ENCODE results near the gene LZTS2. TPM values are rescaled to one million over a fixed set of nuclear protein-coding genes. Genes with fewer than 3 reads are reported as not detected.

The LZTS2 gene
- total RNA-seq, 1 experiment from 2014 or later: 93.0 TPM

DNA sequence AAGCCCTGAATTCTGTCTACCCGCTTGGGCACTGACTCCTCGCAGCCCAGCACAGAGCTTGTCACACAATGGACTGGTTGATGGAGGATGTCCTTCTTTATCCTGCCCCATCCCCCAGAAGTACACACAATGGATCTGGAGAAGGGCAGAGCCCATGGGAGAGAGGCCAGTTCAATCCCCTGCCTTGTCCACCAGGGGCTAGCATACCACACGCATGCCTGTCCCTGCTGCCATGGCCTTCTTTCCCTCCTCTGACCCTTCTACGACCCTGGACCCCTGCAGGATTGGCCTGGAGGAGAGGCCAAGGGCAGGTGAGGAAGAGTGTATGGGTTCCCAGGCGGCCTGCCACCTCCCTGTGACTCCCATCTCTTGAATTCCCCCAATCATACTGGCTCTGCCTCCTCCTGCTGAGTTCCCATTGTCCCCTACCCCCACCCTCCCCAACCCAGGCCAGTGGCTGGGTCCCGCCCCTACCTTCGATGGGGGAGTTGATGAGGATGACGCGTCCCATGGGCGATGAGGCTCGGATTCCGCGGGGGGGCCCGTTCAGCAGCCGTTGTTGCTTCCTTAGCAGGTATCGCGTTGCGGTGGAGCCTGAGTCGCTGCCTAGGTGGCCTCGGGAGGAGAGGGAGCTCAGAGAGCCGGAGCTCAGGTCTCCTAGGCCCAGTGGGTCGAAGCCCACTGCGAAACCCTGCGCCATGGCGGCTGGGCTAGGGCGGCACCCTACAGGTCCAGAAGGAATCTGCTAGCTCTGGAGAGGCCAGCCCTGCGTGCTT lies 30.1 kb downstream of the LZTS2 start:
- DNase-seq (ENCODE audit: low read depth, low spot score): no peak
- CTCF ChIA-PET: interaction anchor here (0.6 to 5.8 kb wide), 13 partner anchors 11 to 88 kb away, joined by 3 to 71 read pairs (median 6); no protein-coding TSS in a partner anchor
- no peaks in the 10 kb centered on the region for H3K9me2 ChIP-seq (ENCODE audit: insufficient read depth)

More for the DNA sequence above, 30.1 kb downstream of the LZTS2 start:
- ChIA-PET POLR2A (interaction anchor here (1.4 to 2.0 kb wide), 3 partner anchors 12 to 113 kb away, joined by 4 to 12 read pairs (median 5); no protein-coding TSS in a partner anchor), RAD21 (ENCODE audit: low non-redundant PET in 1 of 2, low total read pairs in 2 of 2, uncharacterized antibody in 2 of 2, unreplicated experiment in 2 of 2) (interaction anchor here (0.7 to 1.3 kb wide), 2 partner anchors 15 to 64 kb away, joined by 3 to 5 read pairs; no protein-coding TSS in a partner anchor)
- Histone ChIP-seq H3K27me3 (ENCODE audit: insufficient read depth, low read length) (no peaks in the 10 kb centered on the region), H3K9me3 (ENCODE audit: control insufficient read depth in 1 of 2, insufficient read depth in 1 of 2, low read depth in 1 of 2, low read length in 2 of 2) (no peaks in the 10 kb centered on the region), H3K4me2 (ENCODE audit: low read length) (peak overlapping the region; percentile 96), H3K79me2 (ENCODE audit: insufficient read depth, low read length) (peaks cover 12% of the 10 kb centered on the region), H3K4me3 (replicated peaks in 1 of 2; ENCODE audit: low read depth in 1 of 2, low read length in 2 of 2) (peak overlapping the region in 1 of 2 experiments; percentile 67; a peak in 1 of 4 replicates), H2AFZ (ENCODE audit: low read depth, low read length, poor library complexity, severe bottlenecking) (no peak overlapping the region), H3K27ac (ENCODE audit: low read depth, low read length) (no peak overlapping the region; the same call in 1 of the 2 replicates), H4K20me1 (ENCODE audit: insufficient read depth) (no peaks in the 10 kb centered on the region), H3K4me1 (ENCODE audit: control insufficient read depth in 1 of 2, insufficient read depth in 2 of 2, low read length in 2 of 2) (peaks cover 32 to 56% of the 10 kb centered on the region in 2 experiments), H3K36me3 (ENCODE audit: control insufficient read depth in 1 of 2, insufficient read depth in 2 of 2, low read length in 2 of 2) (peaks cover 1 to 2% of the 10 kb centered on the region in 2 experiments; a peak in 2 of 4 replicates), H3K9ac (ENCODE audit: low read length) (no peak overlapping the region)
- intact Hi-C loops (cut with micrococcal nuclease): no loop called here
- TSS peak; percentile 34 for BruUV-seq (replicated peaks)
- no peak for ATAC-seq
- TF ChIP-seq POLR2AphosphoS5 (IDR thresholded peaks at IDR 0.05; ENCODE audit: low read depth, low read length) (no peak), POLR2A (IDR thresholded peaks at IDR 0.05; ENCODE audit: borderline replicate concordance, extremely low read depth, insufficient read depth, insufficient read length) (no peak)
- TF ChIP-seq, protein P1, sequence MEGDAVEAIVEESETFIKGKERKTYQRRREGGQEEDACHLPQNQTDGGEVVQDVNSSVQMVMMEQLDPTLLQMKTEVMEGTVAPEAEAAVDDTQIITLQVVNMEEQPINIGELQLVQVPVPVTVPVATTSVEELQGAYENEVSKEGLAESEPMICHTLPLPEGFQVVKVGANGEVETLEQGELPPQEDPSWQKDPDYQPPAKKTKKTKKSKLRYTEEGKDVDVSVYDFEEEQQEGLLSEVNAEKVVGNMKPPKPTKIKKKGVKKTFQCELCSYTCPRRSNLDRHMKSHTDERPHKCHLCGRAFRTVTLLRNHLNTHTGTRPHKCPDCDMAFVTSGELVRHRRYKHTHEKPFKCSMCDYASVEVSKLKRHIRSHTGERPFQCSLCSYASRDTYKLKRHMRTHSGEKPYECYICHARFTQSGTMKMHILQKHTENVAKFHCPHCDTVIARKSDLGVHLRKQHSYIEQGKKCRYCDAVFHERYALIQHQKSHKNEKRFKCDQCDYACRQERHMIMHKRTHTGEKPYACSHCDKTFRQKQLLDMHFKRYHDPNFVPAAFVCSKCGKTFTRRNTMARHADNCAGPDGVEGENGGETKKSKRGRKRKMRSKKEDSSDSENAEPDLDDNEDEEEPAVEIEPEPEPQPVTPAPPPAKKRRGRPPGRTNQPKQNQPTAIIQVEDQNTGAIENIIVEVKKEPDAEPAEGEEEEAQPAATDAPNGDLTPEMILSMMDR (IDR thresholded peaks at IDR 0.05 in 2 of 3, conservative IDR thresholded peaks at IDR 0.05 in 1 of 3; ENCODE audit: borderline replicate concordance in 1 of 3, insufficient read depth in 1 of 3, low read depth in 2 of 3, low read length in 2 of 3): peak in 2 of 3 experiments; percentile 44 to 51; a peak in 4 of 6 replicates
